Loucy (cell line): Measurements from ENCODE around the gene SLC35A5.

Experiments
- EZH2phosphoT487 ChIP-seq: fragments of 200-600 bp; IDR thresholded peaks from 2 replicates; pipeline ENCODE4 v1.6.1; 2018; ENCODE audit warnings: antibody characterized with exemption, mild to moderate bottlenecking, moderate library complexity, borderline replicate concordance
- TF ChIP-seq, protein P1 (sequence below): fragments of 200-600 bp; sonication (generic); conservative IDR thresholded peaks from 2 replicates; pipeline ENCODE4 v1.5.1; 2014; ENCODE audit warnings: mild to moderate bottlenecking, antibody characterized with exemption, low read length

GRCh38 chr3:112561734-112562529 lies at the start of gene SLC35A5, which contains the start of gene ATG3:
- TF ChIP-seq, protein P1, sequence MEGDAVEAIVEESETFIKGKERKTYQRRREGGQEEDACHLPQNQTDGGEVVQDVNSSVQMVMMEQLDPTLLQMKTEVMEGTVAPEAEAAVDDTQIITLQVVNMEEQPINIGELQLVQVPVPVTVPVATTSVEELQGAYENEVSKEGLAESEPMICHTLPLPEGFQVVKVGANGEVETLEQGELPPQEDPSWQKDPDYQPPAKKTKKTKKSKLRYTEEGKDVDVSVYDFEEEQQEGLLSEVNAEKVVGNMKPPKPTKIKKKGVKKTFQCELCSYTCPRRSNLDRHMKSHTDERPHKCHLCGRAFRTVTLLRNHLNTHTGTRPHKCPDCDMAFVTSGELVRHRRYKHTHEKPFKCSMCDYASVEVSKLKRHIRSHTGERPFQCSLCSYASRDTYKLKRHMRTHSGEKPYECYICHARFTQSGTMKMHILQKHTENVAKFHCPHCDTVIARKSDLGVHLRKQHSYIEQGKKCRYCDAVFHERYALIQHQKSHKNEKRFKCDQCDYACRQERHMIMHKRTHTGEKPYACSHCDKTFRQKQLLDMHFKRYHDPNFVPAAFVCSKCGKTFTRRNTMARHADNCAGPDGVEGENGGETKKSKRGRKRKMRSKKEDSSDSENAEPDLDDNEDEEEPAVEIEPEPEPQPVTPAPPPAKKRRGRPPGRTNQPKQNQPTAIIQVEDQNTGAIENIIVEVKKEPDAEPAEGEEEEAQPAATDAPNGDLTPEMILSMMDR: no peak
- no peak for TF ChIP-seq EZH2phosphoT487
